Stomach smooth muscle (tissue), 2 donors: ENCODE measurements around the gene APOO.

Experiments
- H3K27ac ChIP-seq: one replicate; pipeline ENCODE4 v1.7.0; 2013; ENCODE audit warnings: mild to moderate bottlenecking, low read length, inconsistent platforms
- H3K27me3 ChIP-seq, 2 donors: one replicate each; pipeline ENCODE4 v1.7.0; 2013; ENCODE audit warnings: low read length in 2 of 2; ENCODE audit not compliant: insufficient read depth in 2 of 2, control insufficient read depth in 1 of 2
- H3K36me3 ChIP-seq, 2 donors: one replicate each; pipeline ENCODE4 v1.7.0; 2013; ENCODE audit warnings: low read length in 2 of 2; ENCODE audit not compliant: control insufficient read depth in 2 of 2, insufficient read depth in 2 of 2
- H3K4me1 ChIP-seq: one replicate; pipeline ENCODE4 v1.7.0; 2013; ENCODE audit warnings: low read length; ENCODE audit not compliant: control insufficient read depth, insufficient read depth
- H3K4me3 ChIP-seq, 2 donors: one replicate each; pipeline ENCODE4 v1.7.0; 2013; ENCODE audit warnings: low read length in 2 of 2
- H3K9ac ChIP-seq, 2 donors: one replicate each; pipeline ENCODE4 v1.7.0; 2013; ENCODE audit warnings: low read length in 2 of 2, mild to moderate bottlenecking in 1 of 2
- H3K9me3 ChIP-seq, 2 donors: one replicate each; pipeline ENCODE4 v1.7.0; 2013; ENCODE audit warnings: low read length in 2 of 2; ENCODE audit not compliant: control insufficient read depth in 2 of 2
- donor health status: healthy.
- donor health status: Pancreatic carcinoma.

APOO gene

GRCh38 chrX:23936180-23936579, 28.4 kb upstream of the APOO start:
- Histone ChIP-seq H3K4me3 (no peak overlapping the region), H3K9me3 (no peaks in the 10 kb centered on the region), H3K27ac (no peak overlapping the region), H3K9ac (no peak overlapping the region), H3K27me3 (no peaks in the 10 kb centered on the region), H3K4me1 (no peaks in the 10 kb centered on the region), H3K36me3 (no peaks in the 10 kb centered on the region)

- Histone ChIP-seq H3K27me3 (no peaks in the 10 kb centered on the region), H3K36me3 (no peaks in the 10 kb centered on the region), H3K4me1 (no peaks in the 10 kb centered on the region), H3K27ac (no peak overlapping the region), H3K9me3 (no peaks in the 10 kb centered on the region), H3K9ac (no peak overlapping the region), H3K4me3 (no peak overlapping the region)
These were observed 27.4 kb upstream of the APOO start for GRCh38 chrX:23935106-23935505.

GRCh38 chrX:23932046-23932445, 24.3 kb upstream of the APOO start:
- Histone ChIP-seq H3K27ac (no peak overlapping the region), H3K4me1 (no peaks in the 10 kb centered on the region), H3K4me3 (no peak overlapping the region), H3K27me3 (no peaks in the 10 kb centered on the region), H3K9me3 (no peaks in the 10 kb centered on the region), H3K9ac (no peak overlapping the region), H3K36me3 (no peaks in the 10 kb centered on the region)

- H3K4me3 ChIP-seq: no peak overlapping the region
- no peak overlapping the region for H3K9ac ChIP-seq
- H3K27ac ChIP-seq: no peak overlapping the region
- H3K4me1 ChIP-seq: no peaks in the 10 kb centered on the region
- no peaks in the 10 kb centered on the region for H3K9me3 ChIP-seq
- H3K27me3 ChIP-seq: no peaks in the 10 kb centered on the region
- no peaks in the 10 kb centered on the region for H3K36me3 ChIP-seq
These were observed 23.3 kb upstream of the APOO start for GRCh38 chrX:23930894-23931604.

GRCh38 chrX:23926015-23926414, 18.3 kb upstream of the APOO start:
- no peaks in the 10 kb centered on the region for H3K9me3 ChIP-seq
- no peaks in the 10 kb centered on the region for H3K4me1 ChIP-seq
- H3K27ac ChIP-seq: no peak overlapping the region
- H3K9ac ChIP-seq: no peak overlapping the region
- H3K4me3 ChIP-seq: no peak overlapping the region
- H3K27me3 ChIP-seq: peaks cover 0 to 3% of the 10 kb centered on the region in 2 donors
- H3K36me3 ChIP-seq: no peaks in the 10 kb centered on the region

GRCh38 chrX:23919706-23920320, 12.1 kb upstream of the APOO start:
- H3K36me3 ChIP-seq: no peaks in the 10 kb centered on the region
- H3K4me3 ChIP-seq: no peak overlapping the region
- peaks cover 0 to 7% of the 10 kb centered on the region in 2 donors for H3K27me3 ChIP-seq
- H3K9me3 ChIP-seq: no peaks in the 10 kb centered on the region
- H3K4me1 ChIP-seq: no peaks in the 10 kb centered on the region
- H3K9ac ChIP-seq: no peak overlapping the region
- H3K27ac ChIP-seq: no peak overlapping the region

- Histone ChIP-seq H3K9me3 (no peaks in the 10 kb centered on the region), H3K4me1 (no peaks in the 10 kb centered on the region), H3K27ac (no peak overlapping the region), H3K9ac (no peak overlapping the region), H3K27me3 (peaks cover 0 to 7% of the 10 kb centered on the region in 2 donors), H3K4me3 (no peak overlapping the region), H3K36me3 (no peaks in the 10 kb centered on the region)
These were observed 11.4 kb upstream of the APOO start for GRCh38 chrX:23919148-23919547.

- Histone ChIP-seq H3K4me3 (no peak overlapping the region), H3K9ac (no peak overlapping the region), H3K9me3 (no peaks in the 10 kb centered on the region), H3K36me3 (no peaks in the 10 kb centered on the region), H3K27ac (no peak overlapping the region), H3K27me3 (no peaks in the 10 kb centered on the region), H3K4me1 (no peaks in the 10 kb centered on the region)
These were observed 3.5 kb upstream of the APOO start for GRCh38 chrX:23911126-23911835.

GRCh38 chrX:23908219-23909004, 674 bp upstream of the APOO start:
- H3K9ac ChIP-seq: peak overlapping the region; percentile 72 to 74
- no peaks in the 10 kb centered on the region for H3K9me3 ChIP-seq
- H3K36me3 ChIP-seq: no peaks in the 10 kb centered on the region
- peak overlapping the region; percentile 82 for H3K27ac ChIP-seq
- peak overlapping the region; percentile 46 to 74 for H3K4me3 ChIP-seq
- H3K27me3 ChIP-seq: peaks cover 0 to 2% of the 10 kb centered on the region in 2 donors
- H3K4me1 ChIP-seq: peaks cover 2% of the 10 kb centered on the region

GRCh38 chrX:23907111-23907497, 634 bp downstream of the APOO start:
- H3K27me3 ChIP-seq: peaks cover 0 to 2% of the 10 kb centered on the region in 2 donors
- no peaks in the 10 kb centered on the region for H3K9me3 ChIP-seq
- peak overlapping the region; percentile 60 to 74 for H3K4me3 ChIP-seq
- peak overlapping the region; percentile 72 to 88 for H3K9ac ChIP-seq
- peak overlapping the region; percentile 82 for H3K27ac ChIP-seq
- H3K4me1 ChIP-seq: peaks cover 2% of the 10 kb centered on the region
- H3K36me3 ChIP-seq: no peaks in the 10 kb centered on the region
